HEK293T (cell line): Measurements from ENCODE around the gene DMGDH.

Experiments
- FOXA1 ChIP-seq: fragments of 450-650 bp; IDR thresholded peaks from 2 replicates; pipeline ENCODE4 v1.6.1; 2016; ENCODE audit warnings: mild to moderate bottlenecking
- FOXM1 ChIP-seq: fragments of 450-650 bp; IDR thresholded peaks from 2 replicates; pipeline ENCODE4 v1.6.1; 2017; ENCODE audit warnings: mild to moderate bottlenecking, borderline replicate concordance
- HDGF ChIP-seq: fragments of 450-650 bp; IDR thresholded peaks from 2 replicates; pipeline ENCODE4 v1.6.1; 2017; ENCODE audit warnings: antibody characterized with exemption, borderline replicate concordance
- ZNF384 ChIP-seq: fragments of 450-650 bp; IDR thresholded peaks from 2 replicates; pipeline ENCODE4 v1.6.1; 2016

DNA sequence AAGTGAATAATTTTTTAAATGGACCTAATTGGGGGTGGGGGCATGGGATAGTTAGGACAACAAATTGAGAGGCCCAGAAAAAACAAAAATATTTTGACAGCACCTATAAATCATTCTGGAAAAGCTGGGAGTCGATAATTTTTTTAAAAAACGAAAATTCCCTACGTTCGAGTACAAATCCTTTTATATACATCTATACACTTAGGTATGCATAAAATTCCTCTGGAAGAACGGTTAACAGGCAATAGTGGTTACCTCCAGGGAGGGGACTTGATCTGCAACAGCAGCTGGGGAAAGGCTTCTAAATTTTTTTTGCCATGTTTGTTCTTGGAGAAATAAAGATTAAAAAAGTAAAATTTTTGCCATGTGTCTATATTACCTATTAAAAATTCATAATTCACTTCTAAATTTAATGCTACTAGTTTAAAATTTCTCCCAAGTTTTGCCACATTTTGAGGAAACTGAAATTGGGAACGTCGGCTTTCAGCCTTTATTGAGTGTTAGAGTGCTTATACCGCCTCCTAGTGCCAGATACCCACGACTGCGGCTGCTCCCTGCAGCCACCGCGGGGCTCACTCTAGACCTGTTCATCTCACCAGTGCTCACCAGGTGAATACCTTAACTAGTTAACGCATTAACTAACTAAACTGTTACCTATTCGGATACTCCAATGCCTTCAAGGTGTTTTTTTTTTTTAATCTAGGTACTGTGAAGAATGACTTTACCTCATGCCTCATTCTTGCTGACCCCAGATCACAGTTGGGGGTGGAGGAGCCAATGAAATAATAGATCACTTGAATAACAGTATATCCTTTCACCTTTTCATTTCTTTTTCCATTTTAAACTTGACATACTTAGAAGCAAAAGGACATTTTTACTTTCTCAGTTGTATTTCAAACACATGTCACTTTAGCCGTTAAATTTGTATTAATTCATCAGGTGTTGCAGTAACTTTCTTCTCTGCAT is 40.3 kb upstream of the DMGDH start:
- no peak for TF ChIP-seq ZNF384
- no peak for TF ChIP-seq HDGF
- no peak for TF ChIP-seq FOXA1
- TF ChIP-seq FOXM1: no peak
